Limb (tissue), 2 donors: ENCODE results near the gene DCUN1D5.
A peak's percentile ranks its signal among the peaks of the same experiment; 100 is the strongest.
"Not testable (repeated sequence)": the region's sequence is repeated elsewhere in the genome, so short reads cannot be mapped to it uniquely, and the experiment has no call there.

ENCODE experiments used
- DNase-seq, 2 donors: peaks; one replicate each; pipeline ENCODE4 v3.0.0-alpha.2; 2016; ENCODE audit errors: extremely low spot score in 2 of 2

DCUN1D5 gene

DNA sequence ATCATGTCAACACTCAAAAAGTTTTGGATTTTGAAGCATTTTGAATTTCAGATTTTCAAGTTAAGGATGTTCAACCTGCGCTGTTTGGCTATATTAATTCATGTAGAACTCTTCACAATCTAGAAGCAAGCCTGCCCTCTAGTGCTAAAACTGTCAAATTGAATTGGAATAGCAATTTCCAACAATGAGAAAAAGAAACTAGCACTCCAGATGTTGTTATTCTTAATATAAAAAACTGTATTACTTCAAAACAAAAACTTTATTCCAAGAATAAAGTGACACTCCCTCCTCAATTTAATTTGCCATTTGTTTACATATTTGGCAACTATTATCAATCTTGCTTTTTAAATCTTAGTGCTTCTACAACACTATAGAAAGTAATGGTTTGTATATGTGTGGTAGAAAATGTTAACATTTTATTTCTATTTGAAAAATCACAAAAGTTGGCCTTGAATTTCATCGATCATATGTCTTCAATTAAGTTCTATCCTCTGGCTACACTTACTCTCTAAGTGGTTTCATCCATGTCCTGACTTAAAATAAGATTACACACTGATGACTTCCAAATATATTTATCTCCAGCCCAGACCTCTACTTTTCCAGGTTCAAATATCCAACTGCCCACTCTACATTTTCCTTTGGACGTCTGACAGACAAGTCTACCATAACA, 36.6 kb downstream of the DCUN1D5 start:
- peak in 1 of 2 donors; percentile 73 for DNase-seq

DNA sequence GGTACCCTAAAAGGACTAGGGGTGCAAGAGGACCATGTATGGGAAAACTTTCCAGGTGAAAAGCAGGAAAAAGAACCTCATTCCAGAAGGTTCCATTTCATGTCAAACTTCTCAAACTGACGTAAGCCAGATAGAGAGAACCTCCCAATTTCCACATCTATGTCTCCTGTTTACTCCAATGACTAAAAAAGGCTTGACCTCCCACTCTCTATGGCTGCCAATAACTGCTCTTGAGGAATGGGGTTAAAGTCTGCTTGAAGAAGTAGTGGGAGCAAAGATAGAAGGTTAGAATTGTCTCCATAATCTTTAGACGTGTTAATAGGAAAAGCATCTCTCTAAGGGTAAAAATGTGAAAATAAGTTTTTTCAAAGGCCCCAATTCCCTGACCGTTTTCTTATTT, 38.0 kb downstream of the DCUN1D5 start:
- no peak for DNase-seq

DNA sequence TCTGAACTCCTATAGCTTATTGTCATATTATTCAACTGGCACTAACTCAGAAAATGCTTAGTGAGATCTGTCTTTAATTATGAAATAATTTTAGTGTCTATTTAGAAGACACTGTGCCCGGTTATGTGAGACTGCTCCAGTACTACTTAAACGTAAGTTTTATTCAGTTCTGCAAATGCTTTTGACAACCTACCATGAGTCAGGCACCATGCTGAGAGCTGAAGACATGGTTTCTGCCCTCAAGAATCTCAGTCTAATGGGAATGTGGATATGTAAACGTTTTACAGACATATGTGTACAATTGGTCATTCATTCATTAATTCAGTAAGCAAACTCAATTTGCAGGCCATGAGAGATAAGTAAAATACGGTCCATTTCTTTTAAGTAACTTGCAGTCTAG, 40.0 kb downstream of the DCUN1D5 start:
- DNase-seq = no peak

DNA sequence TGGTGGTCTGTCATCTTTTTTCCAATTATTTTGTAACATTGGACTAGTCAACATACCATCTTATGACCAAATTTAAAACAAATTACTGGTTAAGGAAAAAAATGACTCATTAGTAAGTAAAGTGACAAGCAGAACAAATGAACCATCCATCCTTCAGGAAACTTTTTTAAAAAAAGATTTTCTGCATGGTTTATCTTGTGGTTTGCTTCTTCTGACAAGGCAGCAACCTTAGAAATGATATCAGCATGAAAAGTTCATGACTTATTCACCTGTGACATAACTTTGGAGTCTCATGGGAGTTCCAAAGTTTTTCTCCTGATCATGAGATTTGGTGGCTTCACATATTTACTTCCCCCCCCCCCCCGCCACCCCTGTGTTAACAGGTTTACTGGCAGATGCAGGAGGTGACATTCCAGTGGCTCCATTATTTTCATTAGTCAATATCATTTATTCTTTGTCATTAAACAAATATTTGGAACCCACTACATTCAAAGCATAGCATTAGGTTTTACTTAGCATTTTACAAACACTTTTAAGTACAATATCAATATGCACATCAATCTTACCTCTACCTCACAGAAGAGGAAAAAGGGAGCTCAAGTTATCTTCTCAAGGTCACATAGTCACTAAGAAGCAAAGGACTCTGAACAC, 40.7 kb downstream of the DCUN1D5 start:
- no peak for DNase-seq

DNA sequence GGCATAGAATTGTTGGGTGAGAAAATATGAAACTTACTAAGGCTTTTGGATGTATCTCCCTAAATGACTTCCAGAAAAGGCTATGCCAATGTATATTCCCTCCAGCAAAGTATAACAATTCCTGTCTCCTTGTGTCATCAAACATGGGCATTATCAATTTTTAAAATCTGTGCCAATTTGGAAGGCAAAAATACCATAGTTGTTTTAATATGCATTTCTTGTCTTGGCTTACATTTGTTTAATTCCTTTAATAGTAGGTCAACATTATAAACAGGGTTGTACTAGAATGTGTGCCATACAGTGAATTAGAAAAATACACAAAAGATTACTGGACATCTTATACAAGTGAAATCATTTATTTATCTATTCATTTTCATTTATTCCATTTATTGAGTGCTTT, 41.6 kb downstream of the DCUN1D5 start:
- no peak for DNase-seq

DNA sequence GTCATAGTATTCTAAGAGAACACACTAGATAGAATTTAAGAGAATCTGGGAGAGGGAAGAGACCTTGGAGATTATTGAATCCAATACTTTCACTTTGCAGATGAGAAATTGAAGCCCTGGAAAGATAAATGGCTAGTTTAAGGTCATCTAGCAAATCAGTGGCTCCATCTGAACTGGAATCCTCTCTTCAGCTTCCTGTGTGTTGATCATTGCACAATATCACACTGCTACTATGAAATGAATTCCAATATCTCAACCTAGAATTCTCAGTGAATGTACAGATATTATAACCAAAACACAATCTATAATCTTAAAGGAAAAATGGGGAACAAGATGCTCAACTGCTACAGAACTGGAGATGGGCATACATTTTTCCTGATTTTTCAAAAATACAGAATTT, 44.1 kb downstream of the DCUN1D5 start:
- no peak for DNase-seq

DNA sequence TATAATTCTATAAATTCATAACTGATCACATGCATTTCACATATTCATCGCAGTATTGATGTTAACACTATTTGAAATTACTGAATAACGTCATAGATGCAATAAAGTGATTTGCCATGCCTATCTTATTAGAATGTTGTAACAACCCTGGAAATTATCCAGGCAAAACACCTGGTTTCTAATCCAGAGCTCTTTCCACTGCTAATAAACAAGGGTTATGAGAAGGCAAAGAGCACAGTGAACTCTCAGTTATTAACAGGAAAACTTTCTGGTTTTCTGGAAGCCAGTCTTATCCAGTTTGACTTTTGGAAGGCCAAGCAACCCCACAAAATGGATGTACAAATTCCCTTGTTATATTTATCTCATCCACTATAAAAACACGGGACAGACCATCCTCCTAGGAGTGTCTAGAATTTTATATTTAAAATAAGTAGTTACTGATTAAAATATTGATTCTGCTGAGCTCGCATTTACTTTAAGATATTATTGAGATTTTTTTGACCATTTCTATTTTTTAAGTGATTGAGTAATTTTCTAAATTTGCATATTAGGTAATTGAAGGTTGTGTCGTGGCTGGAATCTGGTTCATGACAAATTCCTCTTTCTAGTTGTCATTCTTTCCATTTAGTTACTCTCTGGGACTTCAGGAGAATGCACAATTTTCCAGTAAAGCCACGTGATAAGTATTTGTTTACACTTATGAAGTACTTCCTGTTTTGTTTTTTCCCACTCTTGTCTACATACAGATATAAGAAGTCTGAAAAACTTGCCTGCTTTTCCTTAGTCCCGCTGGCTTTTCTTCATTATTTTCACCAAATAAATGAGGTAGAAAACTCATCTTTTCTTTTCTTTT, 47.9 kb downstream of the DCUN1D5 start:
- DNase-seq = no peak

DNA sequence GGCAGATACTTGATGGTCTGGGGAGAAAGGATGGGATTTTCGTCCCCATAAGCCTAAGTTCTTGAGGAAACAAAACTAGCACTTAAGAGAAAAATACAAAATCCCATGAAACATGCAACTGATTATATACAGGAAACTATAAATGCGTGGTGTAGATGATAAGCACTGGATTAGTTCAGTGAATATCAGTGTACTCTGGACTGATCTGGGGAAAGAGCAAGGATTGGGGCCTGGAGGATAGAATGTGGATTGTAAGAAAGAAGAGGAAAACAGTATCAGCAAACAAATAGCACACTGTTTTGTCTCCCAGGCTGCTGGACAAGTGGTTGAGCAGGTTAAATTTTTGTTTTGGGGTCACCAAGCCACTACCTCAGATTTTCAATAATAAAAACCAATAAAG, 49.8 kb downstream of the DCUN1D5 start:
- DNase-seq = no peak

DNA sequence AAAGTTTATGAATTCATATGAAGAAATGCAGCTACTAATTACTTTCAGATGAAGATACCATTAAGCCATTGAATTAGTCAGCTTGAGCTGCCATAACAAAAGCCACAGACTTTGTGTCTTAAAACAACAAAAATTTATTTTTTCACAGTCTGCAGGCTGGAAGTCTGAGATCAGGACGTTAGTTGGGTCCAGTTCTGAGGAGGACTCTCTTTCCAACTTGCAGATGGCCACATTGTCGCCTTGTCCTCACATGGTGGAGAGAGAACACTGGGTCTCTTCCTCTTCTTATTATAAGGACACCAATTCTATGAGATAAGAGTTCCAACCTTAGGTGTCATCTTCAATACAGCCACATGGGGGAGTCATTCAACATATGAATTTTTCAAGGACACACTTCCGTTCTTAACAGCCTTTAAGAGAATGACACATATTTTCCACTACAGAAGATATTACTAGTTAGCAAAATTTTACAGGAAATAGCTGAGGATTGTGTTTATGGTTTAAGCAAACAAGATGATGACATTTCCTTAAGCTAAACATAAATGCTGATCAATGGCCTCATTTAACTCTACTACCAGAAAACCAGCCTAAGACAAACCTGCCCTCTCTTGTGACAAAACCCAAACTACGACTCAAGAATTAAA, 56.0 kb downstream of the DCUN1D5 start:
- peak in 1 of 2 donors; percentile 65 for DNase-seq

DNA sequence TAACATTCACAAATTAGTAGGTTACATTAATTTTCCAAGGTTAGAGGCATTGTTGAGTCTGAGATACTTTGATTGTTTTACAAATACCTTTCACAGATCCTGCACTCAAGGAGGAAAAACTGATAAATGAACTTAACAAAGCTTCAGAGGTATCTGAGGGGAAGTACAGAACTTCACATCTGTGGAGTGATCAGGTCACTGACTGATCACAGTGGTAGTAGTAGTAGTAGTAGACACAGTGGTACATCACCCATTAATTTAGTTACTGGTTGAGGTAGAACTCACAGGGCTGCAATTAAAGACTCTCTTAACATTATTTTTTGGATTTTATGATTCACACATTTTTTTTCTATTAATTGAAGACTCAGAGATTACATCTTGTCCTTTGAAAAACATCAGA, 56.7 kb downstream of the DCUN1D5 start:
- DNase-seq = no peak

DNA sequence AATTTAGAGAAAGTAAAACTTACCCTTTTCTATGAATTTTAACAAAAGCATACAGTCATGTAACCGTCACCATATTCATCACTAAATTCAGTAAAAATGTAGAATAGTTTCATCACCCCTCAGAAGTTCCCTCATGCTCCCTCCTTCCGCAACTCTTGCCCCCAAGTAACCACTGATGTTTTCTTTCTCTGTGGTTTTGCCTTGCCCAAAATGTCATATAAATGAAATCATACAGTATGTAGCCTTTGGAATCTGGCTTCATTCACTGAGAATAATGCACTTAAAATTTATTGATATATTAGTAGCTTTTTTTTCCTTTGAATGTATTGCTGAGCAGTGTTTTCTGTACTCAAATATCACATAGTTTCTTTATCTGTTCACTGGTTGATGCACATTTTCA, 60.1 kb downstream of the DCUN1D5 start:
- no peak for DNase-seq

DNA sequence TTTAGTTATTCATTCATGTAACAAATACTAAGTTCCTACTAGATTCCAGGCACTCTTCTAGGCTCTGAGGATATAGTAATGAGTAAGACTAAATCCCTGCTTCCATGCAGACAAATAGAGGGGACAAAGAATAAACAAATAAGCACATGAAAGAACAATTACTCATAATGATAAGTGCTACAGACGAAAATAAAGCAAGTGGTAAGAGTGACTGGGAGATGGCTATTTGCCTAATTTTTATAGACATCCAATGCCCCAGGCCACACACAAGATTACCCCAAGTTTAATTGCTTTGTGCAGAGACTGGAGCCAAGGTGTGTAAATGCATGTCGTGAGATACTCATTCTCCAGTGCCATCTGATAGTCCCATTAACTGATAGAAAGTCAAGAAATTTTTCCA, 62.6 kb downstream of the DCUN1D5 start:
- no peak for DNase-seq

DNA sequence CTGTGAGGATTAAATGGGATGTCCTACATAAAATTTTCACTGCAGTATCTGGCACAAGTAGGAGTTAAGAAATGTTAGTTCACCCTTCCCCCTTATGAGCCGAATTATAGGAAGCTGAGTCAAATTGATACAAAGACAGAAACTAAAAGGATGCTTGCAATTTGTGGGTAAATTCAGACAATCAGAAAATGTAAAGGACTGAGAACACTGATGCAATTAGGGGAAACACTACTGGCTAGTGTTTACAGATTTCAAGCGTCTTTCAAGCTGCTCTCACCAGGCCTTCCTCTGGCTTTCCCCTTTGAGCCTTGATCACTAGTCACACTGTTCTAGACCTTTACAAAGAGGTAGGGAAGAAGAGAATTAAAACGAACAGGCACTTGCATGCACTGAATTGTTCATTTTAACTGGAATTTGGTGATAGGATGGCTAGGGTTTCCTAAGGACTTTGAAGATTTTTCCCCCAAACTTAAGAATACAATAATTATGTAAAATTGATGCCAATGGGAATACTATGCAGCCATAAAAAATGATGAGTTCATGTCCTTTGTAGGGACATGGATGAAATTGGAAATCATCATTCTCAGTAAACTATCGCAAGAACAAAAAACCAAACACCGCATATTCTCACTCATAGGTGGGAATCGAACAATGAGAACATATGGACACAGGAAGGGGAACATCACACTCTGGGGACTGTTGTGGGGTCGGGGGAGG, 63.5 kb downstream of the DCUN1D5 start:
- DNase-seq = not testable (repeated sequence)

DNA sequence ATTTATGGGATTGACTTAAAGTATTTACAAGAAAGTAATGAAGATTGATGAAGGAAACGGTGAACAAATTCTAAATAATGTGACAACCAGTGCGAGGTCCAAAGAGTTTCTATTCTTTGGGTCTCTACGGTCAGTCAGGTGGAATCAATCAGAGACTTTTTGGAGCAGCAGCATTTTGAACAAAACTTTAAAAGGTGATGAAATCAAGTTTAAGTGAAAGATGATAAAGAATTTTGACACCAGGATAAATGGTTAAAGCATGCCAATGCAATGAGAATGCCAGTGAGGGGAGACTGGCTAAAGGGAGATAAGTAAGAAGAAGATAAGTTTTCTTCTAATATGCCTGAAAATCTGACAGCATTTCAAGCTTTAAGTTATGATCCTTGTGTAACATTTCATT, 67.9 kb downstream of the DCUN1D5 start:
- no peak for DNase-seq

DNA sequence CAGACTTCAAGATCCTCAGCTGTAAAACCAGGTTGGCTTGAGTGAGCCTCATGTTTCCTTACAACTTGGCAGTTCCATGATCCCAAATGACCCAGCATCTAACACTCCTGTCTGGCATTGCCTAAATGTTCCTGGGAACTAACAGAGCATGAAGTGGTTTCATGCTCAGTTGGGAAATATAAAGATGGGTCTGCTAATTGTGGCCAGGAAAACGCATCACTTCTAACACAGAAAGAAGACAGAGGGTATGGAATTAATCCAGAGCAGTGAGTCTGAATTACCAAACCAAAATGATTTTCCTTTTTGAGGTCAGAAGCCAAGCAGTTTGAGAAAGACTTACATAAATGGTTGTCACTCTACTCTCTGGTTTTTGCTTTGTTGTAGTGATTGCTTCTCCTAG, 75.9 kb downstream of the DCUN1D5 start:
- no peak for DNase-seq

DNA sequence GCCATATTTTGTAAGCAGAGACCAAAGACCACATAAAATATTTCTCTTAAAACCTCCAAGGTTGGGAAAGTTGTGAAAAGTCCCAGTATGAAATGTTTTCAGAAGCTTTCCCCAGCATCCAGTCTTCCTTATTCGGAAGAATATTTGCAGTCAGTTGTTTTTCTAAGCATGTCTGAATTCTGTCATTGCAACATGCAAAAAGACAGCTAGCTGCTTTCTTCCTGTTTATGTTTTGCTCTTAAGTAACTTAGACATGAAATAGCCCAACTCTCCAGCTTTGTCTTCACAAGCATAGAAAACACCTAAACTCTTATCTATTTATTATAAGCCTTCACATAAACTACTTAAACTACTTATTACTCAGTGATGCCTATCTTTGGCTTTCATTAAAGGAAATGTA, 78.5 kb downstream of the DCUN1D5 start:
- no peak for DNase-seq
